HepG2 (cell line): Measurements from ENCODE around the gene CYP11A1. TPM values are rescaled to one million over a fixed set of nuclear protein-coding genes. Genes with fewer than 3 reads are reported as not detected.

Experiments used
- ATAC-seq: fragments of 200-7000 bp; cut with Tn5 transposase; 3 replicates; pipeline ENCODE4 v1.9.1; 2020; ENCODE audit warnings: mild to moderate bottlenecking, moderate library complexity
- BruUV-seq: library from RNA; stranded (reverse); fragments of 400-500 nt; replicated peaks from 2 replicates; lab custom pipeline; 2021; lab: Mats Ljungman, UMichigan
- CTCF ChIA-PET: fragments of 300-600 bp; formaldehyde crosslinking; extraction: SDS; loops from one replicate; lab custom pipeline; 2021; ENCODE audit warnings: low total read pairs, inconsistent platforms, low intra/inter-chr PET ratio; lab: Yijun Ruan, JAX
- POLR2A ChIA-PET: fragments of 350-600 bp; sonication (Branson Sonifier 250); formaldehyde crosslinking; loops from one replicate; lab custom pipeline; 2020; ENCODE audit warnings: antibody characterized with exemption, inconsistent platforms; lab: Yijun Ruan, JAX
- DNase-seq: peaks from one replicate; pipeline ENCODE4 v3.0.0-alpha.2; 2015; ENCODE audit warnings: low spot score
- FAIRE-seq: peaks from 3 replicates; lab custom pipeline; 2011; peaks lifted over from hg19 to GRCh38; lab: Jason Lieb, UNC
- H2AFZ ChIP-seq: one replicate; pipeline ENCODE4 v1.6.1; 2011; ENCODE audit warnings: low read length, inconsistent platforms
- H3K27ac ChIP-seq: fragments of 300-600 bp; 3 replicates; pipeline ENCODE4 v1.8.0; 2011; ENCODE audit warnings: mixed run types, mild to moderate bottlenecking, mixed read lengths, low read length, inconsistent platforms; ENCODE audit not compliant: insufficient read depth; ENCODE audit errors: extremely low read length
- H3K27me3 ChIP-seq, 2 experiments: fragments of 200-600 bp in 1 of 2; 2 replicates in 1 of 2; 3 replicates in 1 of 2; pipeline versions ENCODE4 v1.6.0 to v1.8.0; 2011; ENCODE audit warnings: low read length in 2 of 2, mild to moderate bottlenecking in 2 of 2, moderate library complexity in 2 of 2, inconsistent platforms in 1 of 2; ENCODE audit not compliant: insufficient read depth in 2 of 2, control insufficient read depth in 1 of 2
- H3K36me3 ChIP-seq, 2 experiments: fragments of 200-600 bp in 1 of 2; replicated peaks in 1 of 2; 2 replicates in 1 of 2; 3 replicates in 1 of 2; pipeline versions ENCODE4 v1.5.1 to v1.8.0; 2011; ENCODE audit warnings: low read length in 2 of 2, inconsistent platforms in 1 of 2; ENCODE audit not compliant: insufficient read depth in 2 of 2, control insufficient read depth in 1 of 2
- H3K4me1 ChIP-seq: 2 replicates; pipeline ENCODE4 v1.5.1; 2012; ENCODE audit warnings: low read length, inconsistent platforms; ENCODE audit not compliant: insufficient read depth
- H3K4me2 ChIP-seq: 2 replicates; pipeline ENCODE4 v1.6.0; 2011; ENCODE audit warnings: low read depth, low read length, inconsistent platforms
- H3K4me3 ChIP-seq, 3 experiments: fragments of 200-600 bp in 1 of 3; sonication (generic), shearing (Covaris generic) in 1 of 3; replicated peaks in 1 of 3; 2 replicates each; pipeline ENCODE4 v1.5.1; 2011 to 2016; ENCODE audit warnings: low read length in 3 of 3, inconsistent platforms in 2 of 3, low read depth in 2 of 3, mild to moderate bottlenecking in 2 of 3, control low read depth in 1 of 3, mixed read lengths in 1 of 3; ENCODE audit not compliant: insufficient read depth in 1 of 3
- H3K79me2 ChIP-seq: one replicate; pipeline ENCODE4 v1.6.1; 2011; ENCODE audit warnings: low read length, inconsistent platforms; ENCODE audit not compliant: insufficient read depth
- H3K9ac ChIP-seq: 2 replicates; pipeline ENCODE4 v1.6.0; 2011; ENCODE audit warnings: mild to moderate bottlenecking, low read depth, low read length, inconsistent platforms; ENCODE audit not compliant: insufficient read depth
- H3K9me3 ChIP-seq: 2 replicates; pipeline ENCODE4 v1.5.1; 2012; ENCODE audit warnings: mild to moderate bottlenecking, low read length
- H4K20me1 ChIP-seq: 2 replicates; pipeline ENCODE4 v1.6.0; 2011; ENCODE audit warnings: inconsistent platforms, mild to moderate bottlenecking, low read length, moderate library complexity; ENCODE audit not compliant: insufficient read depth
- CEBPB ChIP-seq: IDR thresholded peaks from 2 replicates; pipeline ENCODE4 v1.6.1; 2011; ENCODE audit warnings: low read depth, low read length, improper control_type of control experiment, borderline replicate concordance
- NFE2L2 ChIP-seq: fragments of 150-350 bp; IDR thresholded peaks from 2 replicates; pipeline ENCODE4 v1.6.1; 2014; ENCODE audit warnings: low read length
- REXO4 ChIP-seq: sonication (generic); formaldehyde crosslinking; IDR thresholded peaks from 2 replicates; pipeline ENCODE4 v1.8.0; 2022; ENCODE audit warnings: missing genetic modification reagents, mild to moderate bottlenecking, borderline replicate concordance
- RXRB ChIP-seq: IDR thresholded peaks from 2 replicates; pipeline ENCODE4 v1.6.1; 2016; ENCODE audit warnings: borderline replicate concordance, missing genetic modification reagents, missing compliant biosample characterization
- ZNF616 ChIP-seq: sonication (generic); formaldehyde crosslinking; IDR thresholded peaks from 2 replicates; pipeline ENCODE4 v1.5.0; 2020; ENCODE audit warnings: low read depth, mild to moderate bottlenecking, missing genetic modification reagents
- WGBS: methylation state at CpG from one replicate; pipeline ENCODE4 v1.1.6; 2017; ENCODE audit warnings: low lambda C conversion rate; 5-methylcytosine and 5-hydroxymethylcytosine counted together
- in situ Hi-C: cut with HindIII; loops from 2 replicates; pipeline ENCODE4 v1.10.0; 2017; ENCODE audit warnings: low pct_unique_long_range_greater_than_20kb; ENCODE audit not compliant: extremely low pct_ligation_motif_present
- intact Hi-C: fragments of 100-400 bp; cut with micrococcal nuclease; formaldehyde crosslinking; loops from one replicate; pipeline ENCODE4 v1.10.0; 2022; ENCODE audit not compliant: unreplicated experiment
- polyA plus RNA-seq, 8 experiments: library from polyadenylated mRNA; depleted of rRNA in 3 of 8; stranded (reverse) in 7 of 8; unstranded in 1 of 8; fragments of >200 nt; fragmentation: Illumina TruSeq in 4 of 8; extraction: Trizol in 4 of 8; gene quantifications; 2 replicates each; pipeline versions ENCODE4 v1.2.1 to v1.2.3, GENCODE V29; 2011 to 2016; ENCODE audit warnings: low read depth in 4 of 8, missing spikeins in 1 of 8, mixed read lengths in 1 of 8; ENCODE audit not compliant: insufficient read depth in 1 of 8
- total RNA-seq, 5 experiments: library from RNA; depleted of rRNA; stranded (reverse); fragments of >200 nt; fragmentation: Illumina TruSeq; extraction: Trizol; gene quantifications; 2 replicates each; pipeline ENCODE4 v1.2.3, GENCODE V29; 2016; ENCODE audit warnings: low read depth in 1 of 5
- TF ChIP-seq, protein P1 (sequence below): sonication (generic); formaldehyde crosslinking; IDR thresholded peaks from 2 replicates; pipeline ENCODE4 v1.4.0; 2020; ENCODE audit warnings: mild to moderate bottlenecking, missing genetic modification reagents

The CYP11A1 gene
- total and polyA plus RNA-seq, 2 of the 13 experiments (the other 11 are each of a cell fraction or from before 2014, with no cell fraction given), result 0.66 to 0.92 TPM

DNA sequence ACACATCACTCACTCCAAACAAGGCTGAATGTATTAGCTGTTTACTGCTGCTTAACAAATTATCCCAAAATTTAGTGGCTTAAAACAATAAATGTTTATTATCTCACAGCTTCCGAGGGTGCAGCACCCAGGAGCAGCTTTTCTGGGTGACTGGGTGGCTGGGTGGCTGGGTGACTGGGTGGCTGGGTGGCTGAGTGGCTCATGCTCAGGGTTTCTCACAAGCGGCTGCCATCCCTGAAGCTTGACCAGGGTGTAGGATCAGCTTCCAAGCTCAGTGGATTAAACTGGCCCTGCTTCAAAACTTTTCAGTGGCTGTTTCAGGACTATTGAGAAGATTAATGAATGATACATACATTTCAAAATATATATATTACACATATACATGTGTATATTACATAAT lies 2.3 kb upstream of the CYP11A1 start:
- no peak overlapping the region for H3K4me2 ChIP-seq
- H3K4me3 ChIP-seq, result no peak overlapping the region
- H2AFZ ChIP-seq, result no peak overlapping the region
- FAIRE-seq (no peak), ATAC-seq (no peak), DNase-seq (no peak)
- no peak overlapping the region for H3K27ac ChIP-seq
- peaks cover 34% of the 10 kb centered on the region for H3K4me1 ChIP-seq
- TF ChIP-seq REXO4 (CRISPR knock-in tag) (no peak), ZNF616 (CRISPR knock-in tag) (no peak), RXRB (CRISPR knock-in tag) (no peak)
- TF ChIP-seq, protein P1, sequence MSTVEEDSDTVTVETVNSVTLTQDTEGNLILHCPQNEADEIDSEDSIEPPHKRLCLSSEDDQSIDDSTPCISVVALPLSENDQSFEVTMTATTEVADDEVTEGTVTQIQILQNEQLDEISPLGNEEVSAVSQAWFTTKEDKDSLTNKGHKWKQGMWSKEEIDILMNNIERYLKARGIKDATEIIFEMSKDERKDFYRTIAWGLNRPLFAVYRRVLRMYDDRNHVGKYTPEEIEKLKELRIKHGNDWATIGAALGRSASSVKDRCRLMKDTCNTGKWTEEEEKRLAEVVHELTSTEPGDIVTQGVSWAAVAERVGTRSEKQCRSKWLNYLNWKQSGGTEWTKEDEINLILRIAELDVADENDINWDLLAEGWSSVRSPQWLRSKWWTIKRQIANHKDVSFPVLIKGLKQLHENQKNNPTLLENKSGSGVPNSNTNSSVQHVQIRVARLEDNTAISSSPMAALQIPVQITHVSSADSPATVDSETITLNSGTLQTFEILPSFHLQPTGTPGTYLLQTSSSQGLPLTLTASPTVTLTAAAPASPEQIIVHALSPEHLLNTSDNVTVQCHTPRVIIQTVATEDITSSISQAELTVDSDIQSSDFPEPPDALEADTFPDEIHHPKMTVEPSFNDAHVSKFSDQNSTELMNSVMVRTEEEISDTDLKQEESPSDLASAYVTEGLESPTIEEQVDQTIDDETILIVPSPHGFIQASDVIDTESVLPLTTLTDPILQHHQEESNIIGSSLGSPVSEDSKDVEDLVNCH (CRISPR knock-in tag), result no peak
- 46% methylated on average over 2 of the region's 2 CpGs for WGBS
- no peaks in the 10 kb centered on the region for H4K20me1 ChIP-seq
- no peaks in the 10 kb centered on the region for H3K36me3 ChIP-seq
- CTCF ChIA-PET, result no interaction called here
- H3K27me3 ChIP-seq, result peaks cover 3 to 19% of the 10 kb centered on the region in 2 experiments; a peak in 4 of 5 replicates
- no TSS peak for BruUV-seq
- intact Hi-C loops (loop anchor here (5.0 kb wide), 1 partner anchor 248 kb away; the partner anchor contains the start of gene CLK3), in situ Hi-C loops (loop anchor here (5.0 kb wide), 2 partner anchors 253 to 398 kb away; no protein-coding TSS in a partner anchor)
- H3K9me3 ChIP-seq, result no peaks in the 10 kb centered on the region
- H3K79me2 ChIP-seq, result no peaks in the 10 kb centered on the region
- no peak overlapping the region for H3K9ac ChIP-seq
- POLR2A ChIA-PET, result no interaction called here

DNA sequence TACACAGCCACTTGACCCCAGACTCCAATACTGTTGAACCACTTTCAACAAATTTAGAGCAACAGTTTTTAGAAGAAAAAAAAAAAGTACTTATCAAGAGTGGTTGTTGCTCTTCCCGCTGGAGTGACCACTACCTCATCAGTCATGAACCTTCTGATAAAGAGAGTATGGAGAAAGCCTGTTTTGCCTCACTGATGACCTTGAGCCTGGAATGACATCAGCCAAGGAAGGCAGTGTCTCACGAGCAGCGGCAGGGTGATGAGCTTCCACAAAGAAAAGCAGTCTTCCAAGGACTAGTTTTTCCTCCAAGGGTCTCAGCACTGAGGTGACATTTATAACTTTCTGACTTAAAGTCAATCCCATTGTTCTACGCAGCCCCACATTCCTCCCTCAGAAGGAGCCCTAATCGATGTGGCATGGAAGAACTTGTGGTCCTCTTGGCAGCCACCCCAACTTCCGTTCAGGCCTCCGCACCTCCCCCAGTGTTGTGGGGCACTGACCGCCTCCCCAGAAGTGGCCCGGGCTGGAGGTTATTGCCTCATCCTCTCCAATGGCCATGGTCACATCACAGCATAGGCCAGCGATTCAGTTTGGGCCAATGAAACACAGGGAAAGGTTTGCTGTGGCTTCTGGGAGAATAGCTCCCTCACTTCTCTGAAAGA lies 1.8 kb upstream of the CYP11A1 start:
- peak; percentile 11; the same call in 1 of the 2 replicates for TF ChIP-seq CEBPB
- no peak for TF ChIP-seq NFE2L2
- TF ChIP-seq, all 625 proteins: peak for 1
- ChIA-PET POLR2A (interaction anchor here (1.1 kb wide), 1 partner anchor 72 kb away, joined by 3 read pairs; no protein-coding TSS in a partner anchor), CTCF (no interaction called here)
- Histone ChIP-seq H3K36me3 (no peaks in the 10 kb centered on the region), H3K27me3 (peaks cover 3 to 23% of the 10 kb centered on the region in 2 experiments; a peak in 4 of 5 replicates), H3K9ac (no peak overlapping the region), H3K79me2 (no peaks in the 10 kb centered on the region), H3K9me3 (no peaks in the 10 kb centered on the region), H3K27ac (no peak overlapping the region), H3K4me1 (peaks cover 35% of the 10 kb centered on the region), H3K4me3 (no peak overlapping the region), H4K20me1 (no peaks in the 10 kb centered on the region), H3K4me2 (no peak overlapping the region), H2AFZ (no peak overlapping the region)
- in situ Hi-C loops (no loop called here), intact Hi-C loops (no loop called here)
- no peak for FAIRE-seq
- 48% methylated on average over 8 of the region's 10 CpGs for WGBS
- no TSS peak for BruUV-seq
- no peak for ATAC-seq
- DNase-seq, result no peak
